ENCODE results near the gene PTPRR. TPM values are rescaled to one million over a fixed set of nuclear protein-coding genes. Genes with fewer than 3 reads are reported as not detected.
"Not testable (repeated sequence)": the region's sequence is repeated elsewhere in the genome, so short reads cannot be mapped to it uniquely, and the experiment has no call there.

Gene PTPRR
- total RNA-seq, 1 donor from 2014 or later, result not detected

DNA sequence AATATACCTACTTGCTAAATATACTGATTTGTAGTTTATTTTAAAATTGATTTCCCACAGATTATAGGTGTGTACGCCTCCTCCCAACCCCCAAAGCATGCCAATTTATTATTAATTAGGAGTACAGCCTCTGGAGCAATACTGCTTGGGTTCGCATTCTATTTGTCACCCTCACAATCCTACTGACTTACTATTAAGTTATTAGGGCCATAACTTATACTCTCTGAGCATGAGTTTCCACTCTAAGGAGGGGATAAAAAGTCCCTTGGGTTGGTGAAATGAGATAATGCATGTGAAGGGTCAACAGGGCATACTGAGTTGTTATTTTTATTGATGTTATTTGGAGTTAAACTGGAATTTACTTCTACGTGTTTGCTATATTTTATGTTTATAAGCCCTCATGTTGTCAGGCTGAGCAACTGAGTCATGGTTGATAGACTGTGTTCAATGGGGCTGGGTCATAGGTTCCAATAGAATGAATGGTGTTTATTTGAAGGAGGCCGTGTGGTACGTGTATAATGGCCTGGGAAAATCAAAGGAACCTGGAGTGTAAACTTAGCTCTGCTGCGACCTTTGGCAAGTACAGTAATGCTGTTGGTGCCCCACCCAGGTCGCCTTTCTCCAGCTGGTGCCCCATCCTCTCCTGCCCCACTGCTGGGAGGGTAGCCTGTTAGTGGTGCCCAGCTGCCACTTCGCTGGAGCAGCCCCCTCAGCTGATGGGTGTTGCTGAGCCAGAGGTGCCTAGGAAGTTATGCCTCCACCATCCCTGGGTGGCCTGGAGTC lies 184.0 kb downstream of the PTPRR start:
- no peak for DNase-seq

DNA sequence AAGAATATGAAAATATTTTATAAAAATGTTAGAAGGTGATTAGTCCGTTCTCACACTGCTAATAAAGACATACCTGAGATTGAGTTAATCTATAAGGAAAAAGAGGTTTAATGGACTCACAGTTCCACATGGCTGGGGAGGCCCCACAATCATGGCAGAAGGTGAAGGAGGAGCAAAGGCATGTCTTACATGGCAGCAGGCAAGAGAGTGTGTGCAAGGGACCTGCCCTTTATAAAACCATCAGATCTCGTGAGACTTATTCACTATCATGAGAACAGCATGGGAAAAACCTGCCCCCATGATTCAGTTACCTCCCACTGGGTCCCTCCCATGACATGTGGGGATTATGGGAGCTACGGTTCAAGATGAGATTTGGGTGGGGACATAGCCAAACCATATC lies 185.3 kb downstream of the PTPRR start:
- not testable (repeated sequence) for DNase-seq

DNA sequence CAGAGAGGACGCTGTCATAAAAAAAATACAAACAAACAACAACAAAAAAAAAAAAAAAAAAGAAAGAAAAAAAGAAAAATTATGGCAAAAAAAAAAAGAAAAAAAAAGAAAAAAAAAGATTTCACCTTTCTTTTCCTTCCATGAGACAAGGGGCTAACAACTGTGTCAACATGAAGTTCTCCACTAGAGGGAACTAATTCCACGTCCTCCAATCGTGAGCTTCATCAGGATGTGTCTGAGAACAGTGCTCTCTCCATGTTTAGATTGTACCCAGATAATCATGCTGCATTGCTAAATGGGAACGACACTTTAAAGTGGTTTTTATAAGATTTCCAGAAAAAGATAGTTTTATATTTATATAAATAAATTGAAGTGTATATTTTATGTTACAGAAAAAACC lies 187.2 kb downstream of the PTPRR start:
- peak; percentile 83 for DNase-seq

DNA sequence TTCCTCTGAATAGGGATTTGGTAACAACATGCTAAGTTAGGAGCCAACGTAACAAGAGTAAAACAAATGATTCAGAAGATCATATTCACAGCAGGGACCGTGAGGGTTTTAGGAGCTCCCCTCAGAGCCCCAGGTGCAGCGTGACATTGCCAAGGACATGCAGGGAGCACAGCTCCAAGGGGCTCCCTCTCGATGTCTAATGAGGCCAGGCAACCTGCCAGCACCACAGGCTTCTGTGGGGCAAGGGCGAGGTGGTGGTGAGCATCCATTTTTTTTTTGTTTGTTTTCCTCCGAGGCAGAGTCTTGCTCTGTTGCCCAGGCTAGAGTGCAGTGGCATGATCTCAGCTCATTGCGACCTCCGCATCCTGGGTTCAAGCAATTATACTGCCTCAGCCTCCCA lies 188.3 kb downstream of the PTPRR start:
- no peak for DNase-seq

DNA sequence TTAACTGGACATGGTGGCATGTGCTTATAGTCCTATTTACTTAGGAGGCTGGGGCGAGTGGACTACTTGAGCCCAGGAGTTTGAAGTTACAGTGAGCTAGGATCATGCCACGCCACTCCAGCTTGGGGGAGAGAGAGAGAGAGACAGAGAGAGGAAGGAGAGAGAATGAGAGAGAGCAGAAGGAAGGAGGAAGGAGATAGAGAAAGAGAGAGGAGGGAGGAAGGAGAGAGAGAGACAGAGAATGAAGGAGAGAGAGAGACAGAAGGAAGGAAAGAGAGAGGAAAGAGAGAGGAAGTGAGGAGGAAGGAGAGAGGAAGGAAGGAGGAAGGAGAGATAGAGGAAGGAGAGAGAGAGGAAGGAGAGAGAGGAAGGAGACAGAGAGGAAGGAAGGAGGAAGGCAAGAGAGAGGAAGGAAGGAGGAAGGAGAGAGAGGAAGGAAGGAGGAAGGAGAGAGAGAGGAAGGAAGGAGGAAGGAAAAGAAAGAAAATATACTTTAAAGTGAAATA lies 189.8 kb downstream of the PTPRR start:
- DNase-seq, result no peak

DNA sequence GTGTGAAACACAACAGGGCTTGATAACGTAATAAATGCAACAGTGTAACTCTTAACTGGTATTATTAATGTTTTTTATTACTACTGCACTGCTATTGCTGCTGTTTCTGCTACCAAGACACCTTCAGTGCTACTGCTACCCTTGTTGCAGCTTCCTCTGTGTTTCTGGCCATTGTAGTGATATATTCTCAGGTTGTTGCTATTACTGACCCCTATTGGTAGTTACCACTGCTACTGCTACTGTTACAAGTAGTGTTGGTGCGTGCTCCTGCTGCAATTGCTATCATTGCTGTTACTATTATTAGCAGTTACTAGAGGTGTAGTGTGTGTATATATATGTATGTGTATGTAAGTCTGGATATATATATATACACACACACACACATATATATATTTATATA lies 196.1 kb downstream of the PTPRR start:
- peak; percentile 68 for DNase-seq

DNA sequence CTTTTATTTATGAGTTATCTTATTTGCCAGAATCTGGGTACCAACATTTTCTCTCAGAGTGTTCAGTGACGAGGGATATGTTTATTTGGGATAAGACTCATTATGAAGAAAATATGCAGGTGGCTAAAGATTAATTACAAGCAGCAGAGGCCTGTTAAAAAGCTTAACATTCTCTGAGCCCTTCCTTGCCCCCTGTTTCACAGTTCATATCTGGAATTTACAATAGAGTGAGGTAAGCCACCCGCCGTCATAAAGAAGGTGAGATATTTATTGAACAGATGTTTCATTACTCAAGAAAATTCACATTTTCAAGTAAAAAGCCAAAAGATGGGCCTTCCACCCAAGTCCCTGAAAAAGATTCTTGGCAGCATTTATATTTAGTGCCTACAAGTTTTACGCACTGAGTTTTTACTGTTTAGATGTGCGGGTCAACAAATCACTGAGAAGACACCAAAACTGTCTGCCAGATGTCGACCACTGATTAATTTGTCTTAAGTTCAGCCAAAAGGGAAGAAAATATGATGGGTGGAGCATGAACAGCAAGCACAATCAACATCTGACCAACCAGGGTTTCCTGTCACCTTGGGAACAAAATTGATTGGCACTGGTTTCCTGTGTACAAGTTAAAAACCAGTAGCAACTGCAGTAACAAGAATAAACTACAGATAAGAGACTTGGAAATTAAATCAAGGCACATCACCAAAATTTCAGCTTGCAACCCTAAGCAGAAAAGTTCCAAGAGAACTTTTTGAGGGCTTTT lies 197.8 kb downstream of the PTPRR start:
- DNase-seq, result peak; percentile 94

DNA sequence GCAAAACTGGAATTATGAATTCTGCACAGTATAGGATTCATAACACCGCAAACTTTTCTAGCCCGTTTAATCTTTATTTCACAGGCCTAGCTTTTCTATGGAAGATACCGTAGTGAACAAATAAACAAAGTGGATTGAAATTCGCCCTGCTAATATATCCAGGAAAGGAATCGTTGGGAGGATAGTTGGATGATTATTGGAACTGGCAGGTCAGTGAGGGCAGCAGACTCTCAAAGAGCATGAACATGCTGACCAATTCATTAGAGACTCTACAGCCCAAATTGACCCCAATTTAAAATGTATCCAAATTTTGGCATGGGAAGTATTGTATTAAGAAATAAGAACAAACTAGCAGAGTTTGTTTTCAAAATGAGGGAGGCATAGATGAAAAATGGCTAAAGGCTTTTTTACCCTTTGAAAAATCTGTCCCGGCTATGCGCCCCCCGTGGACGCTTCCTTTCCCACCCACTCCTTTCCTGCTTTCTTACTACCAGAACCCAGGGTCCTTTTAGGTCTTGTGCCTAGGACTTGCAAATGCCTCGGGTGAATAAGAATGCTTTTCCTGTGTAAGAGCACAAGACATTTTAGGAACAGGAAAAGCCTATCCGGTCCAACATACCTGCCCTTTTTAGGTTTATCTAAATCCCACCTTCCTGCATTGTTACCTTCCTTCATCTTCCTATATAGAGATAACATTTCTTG lies 198.7 kb downstream of the PTPRR start:
- DNase-seq, result peak; percentile 53

DNA sequence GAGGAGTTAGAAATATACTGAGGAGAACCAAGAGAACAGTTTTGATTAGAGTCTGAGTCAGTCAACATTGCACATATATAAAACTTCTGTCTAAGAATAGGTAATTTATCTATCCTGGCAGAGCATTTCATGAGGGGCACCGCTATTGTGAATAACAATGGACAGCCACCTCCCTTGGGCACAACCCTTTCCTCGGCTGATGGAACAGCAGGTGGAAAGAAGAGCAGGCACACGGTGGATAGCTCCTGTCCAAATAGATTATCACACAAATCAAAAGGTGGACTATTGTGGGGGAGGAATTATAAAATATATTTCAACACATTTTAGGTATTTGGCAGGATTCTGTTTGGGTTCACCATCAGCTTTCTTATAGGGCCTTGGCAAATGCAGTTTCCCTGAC lies 199.3 kb downstream of the PTPRR start:
- peak; percentile 10 for DNase-seq

DNA sequence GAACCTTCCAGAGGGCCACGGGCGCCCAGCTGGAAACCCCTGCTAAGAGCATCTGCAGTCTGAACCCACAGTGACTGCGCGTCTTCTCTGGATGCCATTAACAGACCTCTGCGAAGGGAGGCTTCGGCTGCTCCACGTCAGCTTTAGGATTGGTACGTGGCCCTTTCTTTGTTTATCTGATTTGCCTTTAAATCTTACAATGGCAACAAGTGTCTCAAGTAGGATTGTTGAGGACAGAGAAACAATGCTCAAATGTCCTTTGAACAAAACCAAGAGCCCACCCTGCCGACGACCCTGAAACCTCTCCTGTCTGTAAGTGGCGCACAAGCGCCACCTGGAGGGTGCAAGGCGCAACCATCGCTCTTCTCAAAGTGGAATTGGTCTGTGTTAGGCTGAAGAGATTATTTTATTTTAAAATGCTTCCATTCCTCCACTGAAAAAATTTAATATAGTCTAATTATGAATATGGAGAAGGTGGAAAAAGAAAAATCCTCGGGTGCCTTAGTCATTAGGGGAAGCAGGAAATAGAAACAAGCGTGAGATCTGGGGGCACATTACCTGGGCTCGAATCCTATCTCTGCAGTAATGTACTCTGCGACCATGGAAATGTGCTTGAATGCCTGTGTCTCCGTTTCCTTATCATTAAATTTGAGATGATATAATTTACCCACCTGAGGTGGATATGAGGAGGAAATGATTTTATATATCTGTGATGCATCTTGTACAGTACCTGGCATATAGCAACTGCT lies 200.7 kb downstream of the PTPRR start:
- DNase-seq, result peak; percentile 81

DNA sequence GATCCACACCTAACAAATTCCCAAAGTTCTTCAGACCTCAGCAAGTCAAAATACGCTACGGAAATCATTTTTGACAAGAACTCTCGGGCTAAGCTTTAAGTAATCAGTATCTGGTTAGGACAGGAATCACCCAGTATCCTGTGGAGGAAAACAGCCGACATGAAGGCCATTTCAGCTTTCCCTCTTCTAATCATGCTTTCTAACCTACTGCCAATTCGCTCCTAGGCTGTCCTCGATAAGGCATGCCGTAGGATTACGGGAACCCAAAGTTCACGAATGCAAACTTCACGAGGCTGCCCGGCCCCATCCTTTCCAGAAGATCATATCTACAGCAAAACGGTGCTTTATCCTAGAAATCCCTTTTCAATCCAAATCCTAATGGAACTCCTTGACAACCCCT lies 201.5 kb downstream of the PTPRR start:
- DNase-seq, result peak; percentile 54

DNA sequence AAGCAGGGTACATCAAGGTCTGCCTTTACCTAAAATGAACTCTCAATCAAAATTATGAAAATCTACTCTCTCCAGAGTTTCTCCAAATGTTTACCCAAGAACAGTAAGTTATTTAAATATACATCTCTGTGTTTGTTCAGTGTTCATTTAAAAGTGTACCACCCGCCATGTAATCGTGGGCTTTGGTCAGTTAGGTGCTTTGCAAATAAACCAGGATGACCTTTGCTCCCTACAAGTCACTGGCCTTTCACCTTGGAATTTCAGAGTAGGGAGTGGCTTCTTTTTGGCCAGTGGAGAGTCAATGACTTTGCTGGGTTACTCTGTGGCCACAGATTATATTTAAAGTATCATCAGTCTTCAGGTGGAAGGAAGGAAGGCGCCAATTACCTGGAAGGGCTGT lies 208.7 kb downstream of the PTPRR start:
- no peak for DNase-seq

DNA sequence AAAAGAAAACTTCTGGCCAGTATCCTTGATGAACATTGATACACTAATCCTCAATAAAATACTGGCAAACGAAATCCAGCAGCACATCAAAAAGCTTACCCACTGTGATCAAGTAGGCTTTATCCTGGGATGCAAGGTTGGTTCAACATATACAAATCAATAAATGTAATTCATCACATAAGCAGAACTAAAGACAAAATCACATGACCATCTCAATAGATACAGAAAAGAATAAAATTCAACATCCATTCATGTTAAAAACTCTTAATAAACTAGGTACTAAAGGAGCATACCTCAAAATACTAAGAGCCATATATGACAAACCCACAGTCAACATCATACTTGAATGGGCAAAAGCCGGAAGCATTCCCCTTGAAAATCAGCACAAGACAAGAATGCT lies 211.5 kb downstream of the PTPRR start:
- DNase-seq, result no peak

DNA sequence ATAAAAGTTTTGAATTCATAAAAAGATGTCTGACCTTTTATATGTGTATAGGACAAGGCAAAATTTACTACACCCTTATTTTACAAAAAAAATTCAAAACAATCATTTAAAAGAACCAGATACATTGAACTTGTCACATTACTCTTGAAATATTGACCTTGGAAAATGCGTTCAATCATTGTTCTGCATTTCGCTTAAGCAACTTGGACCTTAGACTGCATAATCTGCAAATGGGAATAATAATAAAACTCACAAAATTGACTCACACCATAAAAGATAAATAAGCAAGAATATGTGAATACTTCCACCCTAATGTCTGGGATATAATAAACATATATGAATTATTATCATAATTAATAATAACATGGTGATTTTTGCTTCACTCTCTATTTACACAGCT lies 213.9 kb downstream of the PTPRR start:
- DNase-seq, result no peak

DNA sequence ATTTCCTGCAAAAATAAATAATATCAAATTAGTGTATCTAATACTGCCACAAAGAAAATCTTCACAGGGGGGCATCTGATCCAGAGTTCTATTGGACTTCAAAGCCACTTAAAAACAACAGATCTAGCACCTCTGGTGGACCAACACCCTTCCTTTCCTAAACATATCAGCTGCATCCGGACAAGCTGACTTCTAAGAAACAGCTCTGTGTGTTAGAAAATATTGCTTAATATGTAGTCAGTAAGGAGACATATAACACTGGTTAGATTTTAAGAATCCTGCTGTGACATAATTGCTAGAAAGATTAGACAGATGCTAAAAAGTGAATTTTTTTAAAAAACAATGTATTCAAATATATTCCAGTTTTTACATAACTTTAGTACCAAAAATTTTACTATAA lies 222.2 kb downstream of the PTPRR start:
- DNase-seq, result peak; percentile 48

DNA sequence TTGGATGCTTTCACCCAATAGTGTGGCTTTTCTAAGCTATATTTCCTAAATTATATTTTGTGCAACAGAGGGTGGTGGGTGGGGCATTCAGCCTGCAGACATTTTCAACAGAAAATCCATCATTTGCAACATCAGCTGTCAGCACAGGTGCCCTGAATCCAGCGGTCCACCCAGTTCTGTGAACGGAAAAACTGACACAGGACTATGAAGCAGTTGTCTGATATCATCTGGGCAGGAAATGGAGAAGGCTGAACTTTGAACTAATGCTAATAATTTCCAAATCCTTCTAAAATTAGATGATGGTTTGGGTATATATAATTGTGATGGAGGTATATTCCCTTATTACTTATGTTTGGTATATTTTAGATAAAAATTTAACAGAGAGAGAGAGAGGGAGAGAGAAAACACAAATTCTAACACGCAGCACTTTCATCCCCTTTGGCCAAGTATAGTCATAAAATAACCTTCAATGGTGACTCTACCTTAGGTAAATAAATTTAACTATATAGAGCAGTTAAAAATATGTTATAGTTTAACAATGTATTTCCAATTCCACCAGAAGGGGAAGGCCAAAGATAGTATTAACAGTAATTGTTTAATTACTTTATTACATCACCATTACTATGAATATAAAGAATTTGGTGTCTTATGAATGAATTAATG lies 225.0 kb downstream of the PTPRR start:
- DNase-seq, result peak; percentile 53

DNA sequence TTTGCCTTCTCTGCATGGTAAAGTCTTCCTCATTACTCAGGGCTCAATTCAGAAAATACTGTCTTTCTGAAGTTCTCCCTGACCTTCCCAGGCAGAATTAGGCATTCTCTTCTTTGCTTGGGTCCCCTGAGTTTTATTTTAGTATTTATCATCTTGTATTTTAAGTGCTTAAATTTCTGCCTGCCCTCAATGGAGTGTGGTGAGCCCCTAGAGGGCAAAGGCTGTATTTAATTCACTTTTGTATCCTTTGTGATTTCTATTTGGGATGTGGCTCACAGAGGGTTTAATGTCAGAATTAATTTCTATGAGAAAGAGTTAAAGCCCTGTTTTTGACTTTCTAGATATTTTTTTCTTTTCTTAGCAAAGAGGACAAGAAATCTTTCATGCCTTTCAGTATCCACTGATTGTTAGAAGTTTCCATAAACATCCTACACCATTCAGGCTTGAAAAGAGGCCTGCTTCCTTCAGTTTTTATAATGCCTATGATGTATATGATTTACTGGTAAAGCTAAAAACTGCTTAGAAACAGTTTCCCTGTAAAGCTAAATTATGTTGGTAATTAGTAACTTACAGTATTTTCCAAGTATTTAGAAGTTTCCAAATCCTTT lies 227.8 kb downstream of the PTPRR start:
- peak; percentile 75 for DNase-seq

DNA sequence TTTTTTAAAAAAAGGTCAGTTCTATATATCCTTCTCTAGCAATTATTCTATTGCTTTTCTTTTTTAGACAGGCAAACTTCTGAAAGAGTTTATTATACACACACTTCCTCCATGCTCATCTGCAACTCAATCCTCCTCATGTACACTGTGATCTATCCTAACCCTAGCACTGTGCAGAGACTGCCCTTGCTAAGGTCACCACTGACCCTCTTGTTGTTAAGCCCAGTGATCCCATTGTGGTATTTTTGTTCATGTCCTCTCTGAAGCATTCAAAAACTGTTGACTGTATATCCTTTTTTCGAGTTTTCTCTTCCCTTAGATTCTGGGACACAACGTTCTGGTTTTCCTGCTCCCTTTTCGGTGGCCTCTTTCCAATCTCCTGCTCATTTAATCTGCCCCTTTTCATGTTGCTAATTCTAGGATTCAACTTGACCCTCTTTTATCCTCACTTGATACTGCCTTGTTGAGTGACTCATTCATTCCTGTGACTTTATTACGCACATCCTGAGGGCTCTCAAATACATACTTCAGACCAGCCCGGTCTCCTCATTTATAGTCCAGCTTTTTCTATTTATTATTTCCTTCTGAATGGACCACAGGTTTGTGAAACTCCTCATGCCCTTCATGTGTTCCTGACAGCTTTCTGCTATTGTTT lies 229.4 kb downstream of the PTPRR start:
- peak; percentile 89 for DNase-seq

DNA sequence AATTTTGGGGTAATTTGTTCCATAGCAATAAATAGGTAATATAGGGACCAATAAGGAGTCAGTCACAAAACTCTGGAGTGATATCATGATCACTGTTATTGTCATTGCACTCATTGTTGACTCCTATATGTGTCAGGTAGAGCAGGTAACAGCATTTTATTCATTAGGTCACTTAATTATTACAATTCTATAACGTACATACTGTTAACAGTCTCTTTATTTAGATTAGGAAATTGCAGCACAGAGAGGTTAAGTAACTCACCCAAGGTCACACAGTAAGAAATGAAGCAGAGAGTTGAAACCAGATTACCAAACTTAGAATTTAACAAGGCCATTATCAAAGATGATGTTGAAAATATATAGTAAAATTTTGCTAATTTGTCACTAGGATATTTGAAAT lies 233.6 kb downstream of the PTPRR start:
- no peak for DNase-seq

DNA sequence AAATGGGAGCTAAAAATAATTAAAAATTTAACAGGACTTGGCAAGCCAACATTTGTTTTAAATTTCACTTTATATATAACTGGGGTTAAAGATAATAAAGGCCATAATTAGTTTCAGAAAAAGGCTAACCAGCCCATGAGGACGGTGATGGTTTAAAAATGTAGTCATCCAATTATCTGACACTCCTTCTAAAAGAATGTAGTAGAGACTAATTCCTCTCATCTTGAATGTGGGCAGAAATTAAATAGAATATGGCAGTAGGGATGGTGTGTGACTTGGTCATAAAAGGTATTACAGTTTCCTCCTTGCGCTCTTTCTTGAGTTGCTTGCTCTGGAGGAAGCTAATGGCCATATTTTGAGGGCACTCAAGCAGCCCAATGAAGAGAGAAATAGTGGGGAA lies 234.2 kb downstream of the PTPRR start:
- DNase-seq, result no peak

DNA sequence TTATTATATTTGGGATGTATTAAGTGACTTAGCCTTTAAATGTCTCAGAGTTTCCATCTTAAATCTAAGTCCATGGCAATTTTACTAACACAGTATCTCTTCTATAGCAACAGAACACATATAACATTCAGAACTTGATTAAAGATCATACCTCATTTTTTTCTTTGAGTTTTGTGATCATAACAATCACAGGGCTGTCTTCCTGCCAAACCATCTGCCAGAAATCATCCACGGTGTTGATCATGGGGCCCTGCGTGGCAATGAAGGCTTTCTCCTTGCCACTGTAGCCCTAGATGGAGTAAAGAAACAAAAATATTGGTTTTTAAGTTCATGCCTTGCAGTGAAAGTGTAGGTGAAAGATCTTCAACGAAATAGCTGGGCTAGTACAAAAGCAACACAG lies 236.6 kb downstream of the PTPRR start:
- DNase-seq, result no peak
